CD14-positive monocyte (primary cell): ENCODE results near the gene TM9SF3. TPM values are rescaled to one million over a fixed set of nuclear protein-coding genes. Genes with fewer than 3 reads are reported as not detected.
A peak's percentile ranks its signal among the peaks of the same experiment; 100 is the strongest.

Source experiments
- DNase-seq, 3 donors: peaks; one replicate each; pipeline ENCODE4 v3.0.0-alpha.2; 2011 to 2022
- H2AFZ ChIP-seq: 2 replicates; pipeline ENCODE4 v1.6.0; 2012; ENCODE audit warnings: mild to moderate bottlenecking, low read depth, low read length, inconsistent platforms; ENCODE audit not compliant: insufficient read depth, poor library complexity, severe bottlenecking
- H3K27ac ChIP-seq, 2 donors: 1 replicate in 1 of 2; 2 replicates in 1 of 2; pipeline ENCODE4 v1.5.1; 2012 to 2013; ENCODE audit warnings: low read length in 2 of 2, control low read depth in 1 of 2, inconsistent platforms in 1 of 2, low read depth in 1 of 2, mild to moderate bottlenecking in 1 of 2
- H3K27me3 ChIP-seq, 2 donors: one replicate each; pipeline versions ENCODE4 v1.6.0 to v1.6.1; 2011 to 2013; ENCODE audit warnings: low read length in 2 of 2; ENCODE audit not compliant: control insufficient read depth in 2 of 2, insufficient read depth in 2 of 2
- H3K36me3 ChIP-seq, 2 donors: replicated peaks in 1 of 2; 1 replicate in 1 of 2; 2 replicates in 1 of 2; pipeline versions ENCODE4 v1.5.1 to v1.6.1; 2012 to 2013; ENCODE audit warnings: low read length in 2 of 2, control low read depth in 1 of 2, inconsistent platforms in 1 of 2, mild to moderate bottlenecking in 1 of 2; ENCODE audit not compliant: insufficient read depth in 2 of 2, control insufficient read depth in 1 of 2
- H3K4me1 ChIP-seq, 2 donors: 1 replicate in 1 of 2; 2 replicates in 1 of 2; pipeline versions ENCODE4 v1.5.1 to v1.6.1; 2012 to 2013; ENCODE audit warnings: low read length in 2 of 2, control low read depth in 1 of 2, inconsistent platforms in 1 of 2, mild to moderate bottlenecking in 1 of 2, moderate library complexity in 1 of 2; ENCODE audit not compliant: insufficient read depth in 2 of 2, control insufficient read depth in 1 of 2
- H3K4me2 ChIP-seq: replicated peaks from 2 replicates; pipeline ENCODE3; 2012; ENCODE audit warnings: low read length, moderate library complexity, mild to moderate bottlenecking; ENCODE audit not compliant: poor library complexity, severe bottlenecking; ENCODE audit errors: extremely low read depth
- H3K4me3 ChIP-seq, 3 experiments: fragments of 200-600 bp in 1 of 3; sonication (generic) in 1 of 3; replicated peaks in 1 of 3; 1 replicate in 2 of 3; 2 replicates in 1 of 3; pipeline ENCODE4 v1.5.1; 2011 to 2013; ENCODE audit warnings: low read length in 3 of 3, mild to moderate bottlenecking in 3 of 3, control low read depth in 2 of 3, low read depth in 2 of 3, inconsistent platforms in 1 of 3, moderate library complexity in 1 of 3
- H3K79me2 ChIP-seq: 2 replicates; pipeline ENCODE4 v1.6.0; 2012; ENCODE audit warnings: mild to moderate bottlenecking, control low read depth, inconsistent platforms, low read length, moderate library complexity; ENCODE audit not compliant: insufficient read depth
- H3K9ac ChIP-seq: 2 replicates; pipeline ENCODE4 v1.6.0; 2017; ENCODE audit warnings: low read length, mild to moderate bottlenecking; ENCODE audit not compliant: insufficient read depth, poor library complexity, severe bottlenecking
- H3K9me3 ChIP-seq, 2 donors: replicated peaks in 1 of 2; 1 replicate in 1 of 2; 2 replicates in 1 of 2; pipeline versions ENCODE4 v1.5.1 to v1.6.1; 2012 to 2013; ENCODE audit warnings: low read length in 2 of 2, control low read depth in 1 of 2; ENCODE audit not compliant: control insufficient read depth in 1 of 2, insufficient read depth in 1 of 2
- H4K20me1 ChIP-seq: 2 replicates; pipeline ENCODE4 v1.6.0; 2012; ENCODE audit warnings: mild to moderate bottlenecking, low read length, control low read depth, moderate library complexity; ENCODE audit not compliant: insufficient read depth
- H3K27ac Mint-ChIP-seq, 7 donors: one replicate each; pipeline ENCODE4 v1.8.0; 2020; ENCODE audit warnings: mild to moderate bottlenecking in 7 of 7, mixed read lengths in 7 of 7, moderate library complexity in 6 of 7, inconsistent platforms in 2 of 7
- H3K27me3 Mint-ChIP-seq, 3 donors: one replicate each; pipeline ENCODE4 v1.8.0; 2021 to 2022; ENCODE audit warnings: low read depth in 3 of 3, mild to moderate bottlenecking in 3 of 3, mixed read lengths in 3 of 3, moderate library complexity in 3 of 3, inconsistent platforms in 1 of 3
- H3K36me3 Mint-ChIP-seq, 2 donors: one replicate each; pipeline ENCODE4 v1.8.0; 2020; ENCODE audit warnings: mixed read lengths in 2 of 2, inconsistent platforms in 1 of 2, mild to moderate bottlenecking in 1 of 2
- H3K4me1 Mint-ChIP-seq: one replicate; pipeline ENCODE4 v1.8.0; 2020; ENCODE audit warnings: mild to moderate bottlenecking, mixed read lengths
- H3K4me3 Mint-ChIP-seq, 2 donors: one replicate each; pipeline ENCODE4 v1.8.0; 2020; ENCODE audit warnings: mild to moderate bottlenecking in 2 of 2, mixed read lengths in 2 of 2, moderate library complexity in 1 of 2
- H3K9me3 Mint-ChIP-seq, 7 donors: one replicate each; pipeline ENCODE4 v1.8.0; 2020 to 2022; ENCODE audit warnings: mixed read lengths in 7 of 7, mild to moderate bottlenecking in 6 of 7, moderate library complexity in 6 of 7, inconsistent platforms in 2 of 7
- WGBS: methylation state at CpG from one replicate; pipeline ENCODE4 v1.1.5; 2013; ENCODE audit warnings: missing lambda C conversion rate; ENCODE audit not compliant: insufficient coverage; 5-methylcytosine and 5-hydroxymethylcytosine counted together
- intact Hi-C, 2 donors: fragments of 100-400 bp; cut with micrococcal nuclease; formaldehyde crosslinking; loops; one replicate each; pipeline versions ENCODE4 v1.15.0 to v1.15.1; 2023
- polyA plus RNA-seq, 3 donors: library from polyadenylated mRNA; depleted of rRNA in 1 of 3; unstranded in 2 of 3; stranded (reverse) in 1 of 3; fragments of 300-500 nt in 2 of 3; fragments of >200 nt in 1 of 3; fragmentation: Illumina TruSeq in 2 of 3; gene quantifications; 1 replicate in 2 of 3; 2 replicates in 1 of 3; pipeline ENCODE4 v1.2.3, GENCODE V29; 2012 to 2021
- TF ChIP-seq, protein P1 (sequence below): fragments of 200-600 bp; IDR thresholded peaks from one replicate; pipeline ENCODE4 v1.8.0; 2022; ENCODE audit warnings: antibody characterized with exemption, mild to moderate bottlenecking

Gene TM9SF3
- polyA plus RNA-seq, 3 donors, result 23.9 to 67.1 (median 59.9) TPM

DNA sequence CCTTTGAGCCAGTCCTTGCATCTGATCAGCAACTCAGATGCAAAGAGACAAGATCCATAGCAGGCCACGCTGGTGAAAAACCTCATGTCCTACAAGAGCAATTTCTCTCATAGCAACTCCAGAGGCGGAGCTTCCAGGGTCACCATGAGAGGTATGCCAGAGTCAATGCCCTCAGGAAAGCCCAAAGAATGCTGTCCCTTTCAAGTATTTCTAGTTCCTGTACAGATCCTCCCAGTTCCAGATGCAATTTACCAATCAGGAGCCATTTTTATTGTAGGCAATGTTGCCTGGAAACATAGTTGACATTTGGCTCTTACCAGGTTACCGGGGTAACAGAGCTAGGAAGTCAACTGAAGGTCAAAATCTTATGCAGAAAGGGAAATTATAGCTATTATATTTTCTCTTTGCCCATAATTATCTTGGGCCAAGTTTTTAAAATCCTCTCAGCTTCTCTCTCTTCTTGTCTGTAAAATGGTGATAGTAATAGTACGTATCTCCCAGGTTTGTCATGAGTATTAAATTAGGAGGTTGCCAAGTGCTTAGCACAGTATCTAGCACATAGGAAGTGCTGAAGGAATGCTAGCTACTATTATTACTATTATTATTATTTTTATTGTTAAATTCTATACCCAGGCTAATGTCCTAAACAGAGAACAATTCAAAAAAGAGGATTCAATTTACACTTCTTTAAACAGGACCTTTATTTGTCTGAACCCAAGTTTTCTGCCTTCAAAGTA lies 46.3 kb upstream of the TM9SF3 start:
- Mint-ChIP-seq H3K36me3 (peaks cover 57 to 84% of the 10 kb centered on the region in 2 donors), H3K27ac (peak overlapping the region in 3 of 7 donors; percentile 4 to 11 (median 10)), H3K4me1 (peaks cover 6% of the 10 kb centered on the region), H3K9me3 (no peaks in the 10 kb centered on the region), H3K4me3 (no peak overlapping the region), H3K27me3 (no peaks in the 10 kb centered on the region)
- H3K79me2 ChIP-seq, result peaks cover 46% of the 10 kb centered on the region
- H3K27me3 ChIP-seq, result no peaks in the 10 kb centered on the region
- no peak for DNase-seq
- H3K4me2 ChIP-seq, result no peak overlapping the region
- H3K36me3 ChIP-seq, result peaks cover 76 to 93% of the 10 kb centered on the region in 2 donors
- 83% methylated on average over 1 of the region's 4 CpGs for WGBS
- no peak overlapping the region for H3K4me3 ChIP-seq
- no peaks in the 10 kb centered on the region for H3K4me1 ChIP-seq
- no peaks in the 10 kb centered on the region for H3K9me3 ChIP-seq
- no peak overlapping the region for H3K9ac ChIP-seq
- H4K20me1 ChIP-seq, result peaks cover 81% of the 10 kb centered on the region
- no peak overlapping the region for H3K27ac ChIP-seq
- intact Hi-C loops, result no loop called here
- TF ChIP-seq, protein P1, sequence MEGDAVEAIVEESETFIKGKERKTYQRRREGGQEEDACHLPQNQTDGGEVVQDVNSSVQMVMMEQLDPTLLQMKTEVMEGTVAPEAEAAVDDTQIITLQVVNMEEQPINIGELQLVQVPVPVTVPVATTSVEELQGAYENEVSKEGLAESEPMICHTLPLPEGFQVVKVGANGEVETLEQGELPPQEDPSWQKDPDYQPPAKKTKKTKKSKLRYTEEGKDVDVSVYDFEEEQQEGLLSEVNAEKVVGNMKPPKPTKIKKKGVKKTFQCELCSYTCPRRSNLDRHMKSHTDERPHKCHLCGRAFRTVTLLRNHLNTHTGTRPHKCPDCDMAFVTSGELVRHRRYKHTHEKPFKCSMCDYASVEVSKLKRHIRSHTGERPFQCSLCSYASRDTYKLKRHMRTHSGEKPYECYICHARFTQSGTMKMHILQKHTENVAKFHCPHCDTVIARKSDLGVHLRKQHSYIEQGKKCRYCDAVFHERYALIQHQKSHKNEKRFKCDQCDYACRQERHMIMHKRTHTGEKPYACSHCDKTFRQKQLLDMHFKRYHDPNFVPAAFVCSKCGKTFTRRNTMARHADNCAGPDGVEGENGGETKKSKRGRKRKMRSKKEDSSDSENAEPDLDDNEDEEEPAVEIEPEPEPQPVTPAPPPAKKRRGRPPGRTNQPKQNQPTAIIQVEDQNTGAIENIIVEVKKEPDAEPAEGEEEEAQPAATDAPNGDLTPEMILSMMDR, result no peak
- H2AFZ ChIP-seq, result no peak overlapping the region

DNA sequence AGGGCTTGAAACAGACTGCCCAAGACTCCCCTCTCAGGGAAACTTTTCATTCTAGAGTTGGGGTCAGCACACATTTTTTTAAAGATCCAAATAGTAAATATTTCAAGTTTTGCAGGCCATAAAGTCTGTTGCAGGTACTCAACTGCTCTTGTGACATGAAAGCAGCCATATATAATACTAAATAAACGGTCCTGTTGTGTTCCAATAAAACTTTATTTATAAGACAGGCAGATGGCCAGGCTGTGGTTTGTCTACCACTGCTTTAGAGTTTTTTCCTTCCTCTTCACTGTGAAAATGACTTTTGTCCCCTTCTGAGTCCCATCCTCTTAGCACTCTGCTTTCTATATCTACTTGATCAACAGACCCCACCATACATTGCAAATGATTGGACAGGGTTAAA lies 40.5 kb upstream of the TM9SF3 start:
- Histone ChIP-seq H3K4me1 (no peaks in the 10 kb centered on the region), H2AFZ (no peak overlapping the region), H3K9ac (no peak overlapping the region), H3K27ac (peak overlapping the region in 1 of 2 donors; percentile 25), H3K4me3 (no peak overlapping the region), H4K20me1 (peaks cover 91% of the 10 kb centered on the region), H3K27me3 (no peaks in the 10 kb centered on the region), H3K9me3 (no peaks in the 10 kb centered on the region), H3K4me2 (no peak overlapping the region), H3K79me2 (peaks cover 16% of the 10 kb centered on the region), H3K36me3 (peaks cover 89 to 99% of the 10 kb centered on the region in 2 donors)
- Mint-ChIP-seq H3K9me3 (no peaks in the 10 kb centered on the region), H3K27me3 (peaks cover 0 to 2% (median 0%) of the 10 kb centered on the region in 3 donors), H3K4me3 (no peak overlapping the region), H3K4me1 (no peaks in the 10 kb centered on the region), H3K36me3 (peaks cover 80 to 95% of the 10 kb centered on the region in 2 donors), H3K27ac (peak overlapping the region in 1 of 7 donors; percentile 46)
- no peak for DNase-seq
- intact Hi-C loops, result no loop called here
- TF ChIP-seq, protein P1, result no peak
- WGBS, result no CpG with 5 or more reads among the region's 1 CpG
